Activated CD8-positive, alpha-beta memory T cell treated with anti-CD3 and anti-CD28 coated beads for 1 hour (primary cell): ENCODE data around the gene RBM17.
"Not testable (repeated sequence)": the region's sequence is repeated elsewhere in the genome, so short reads cannot be mapped to it uniquely, and the experiment has no call there.

ENCODE experiments used
- DNase-seq, 2 donors: peaks; one replicate each; pipeline ENCODE4 v3.0.0-alpha.2; 2020; ENCODE audit warnings: low read depth in 1 of 2; ENCODE audit errors: extremely low read depth in 1 of 2

Gene RBM17

DNA sequence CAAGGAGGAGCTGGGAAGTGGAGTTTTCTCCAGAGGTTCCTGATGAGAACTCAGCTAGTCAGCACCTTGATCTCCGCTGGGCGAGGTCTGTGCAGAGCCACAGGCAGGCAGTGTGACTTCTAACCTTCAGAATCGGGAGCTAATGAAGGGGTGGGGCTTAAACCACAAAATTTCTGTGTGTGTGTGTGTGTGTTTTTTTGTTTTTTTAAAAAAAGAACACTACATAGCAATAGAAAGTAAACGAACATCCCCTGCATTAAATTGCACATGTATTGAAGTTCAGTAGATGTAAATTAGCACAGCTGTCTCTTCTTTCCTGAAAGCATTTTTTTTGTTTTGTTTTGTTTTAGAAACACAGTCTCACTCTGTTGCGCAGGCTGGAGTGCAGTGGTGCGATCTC, 46.2 kb downstream of the RBM17 start:
- DNase-seq: no peak

GRCh38 chr10:6135589-6136168, 46.8 kb downstream of the RBM17 start:
- no peak for DNase-seq

DNA sequence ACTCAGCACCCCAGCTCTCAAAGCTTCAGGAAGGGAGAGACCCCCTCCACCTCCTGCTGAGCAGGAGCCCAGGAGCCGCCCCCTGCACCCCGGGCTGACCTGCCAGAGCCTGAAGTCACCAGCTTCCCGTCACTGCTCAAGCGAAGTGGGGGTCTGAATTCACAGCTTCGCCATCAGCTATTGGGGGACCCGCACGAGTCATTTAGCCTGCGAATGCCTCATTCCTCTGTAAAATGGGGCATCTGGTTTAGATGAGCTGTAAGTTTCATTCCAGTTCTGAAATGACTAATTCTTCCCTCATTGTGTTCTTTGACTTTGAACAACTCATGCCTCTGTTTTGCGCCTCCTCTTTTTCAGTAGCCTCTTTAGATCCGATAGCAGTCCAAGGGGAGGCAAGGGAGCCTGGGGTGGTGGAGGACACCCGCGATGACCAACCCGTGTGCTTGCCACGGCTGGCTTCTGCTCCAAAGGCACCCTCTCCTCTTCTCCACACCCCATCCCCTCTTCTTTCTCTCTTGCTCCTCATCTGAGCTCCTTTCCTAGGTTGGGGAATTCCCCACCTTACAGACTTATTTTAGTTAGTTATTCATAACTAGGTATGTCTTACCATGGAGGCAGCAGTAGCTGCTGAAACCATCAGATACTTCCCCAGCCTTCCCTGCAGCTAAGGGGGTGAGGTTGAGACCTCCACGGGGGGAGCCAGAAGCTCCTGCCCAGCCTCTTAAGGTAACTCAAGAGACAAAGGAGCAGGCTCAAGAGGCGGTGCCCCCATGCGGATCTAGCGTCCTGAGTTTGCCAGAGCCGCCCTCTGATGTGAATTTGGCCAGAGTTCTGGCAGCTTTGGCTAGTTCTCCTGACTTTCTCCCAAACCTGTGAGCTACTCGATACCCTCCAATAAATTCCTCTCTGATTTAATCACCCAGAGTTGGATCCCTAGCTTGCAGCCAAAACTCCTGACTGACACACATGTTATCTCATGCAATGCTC, 47.7 kb downstream of the RBM17 start:
- DNase-seq: no peak

- DNase-seq: no peak
These were observed 49.6 kb downstream of the RBM17 start for GRCh38 chr10:6138456-6138855.

DNA sequence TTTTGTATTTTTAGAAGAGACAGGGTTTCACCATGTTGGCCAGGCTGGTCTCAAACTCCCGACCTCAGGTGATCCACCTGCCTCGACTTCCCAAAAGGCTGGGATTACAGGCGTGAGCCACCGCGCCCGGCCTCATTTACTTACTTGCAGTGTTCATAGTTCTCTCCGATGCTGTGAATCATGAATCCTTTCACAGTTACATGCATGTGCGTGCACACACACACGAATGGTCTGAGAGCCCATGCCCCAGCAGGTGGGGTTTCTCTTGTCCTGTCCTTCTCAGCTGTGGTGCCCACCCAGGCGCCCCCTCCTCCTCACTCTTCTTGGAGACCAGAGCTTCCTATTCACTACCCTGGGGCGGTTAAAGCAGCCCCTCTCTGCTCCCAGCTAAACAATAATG, 50.6 kb downstream of the RBM17 start:
- DNase-seq: no peak

- DNase-seq: no peak
These were observed 51.5 kb downstream of the RBM17 start for GRCh38 chr10:6140141-6140841.

GRCh38 chr10:6140965-6141295, 52.1 kb downstream of the RBM17 start:
- no peak for DNase-seq

DNA sequence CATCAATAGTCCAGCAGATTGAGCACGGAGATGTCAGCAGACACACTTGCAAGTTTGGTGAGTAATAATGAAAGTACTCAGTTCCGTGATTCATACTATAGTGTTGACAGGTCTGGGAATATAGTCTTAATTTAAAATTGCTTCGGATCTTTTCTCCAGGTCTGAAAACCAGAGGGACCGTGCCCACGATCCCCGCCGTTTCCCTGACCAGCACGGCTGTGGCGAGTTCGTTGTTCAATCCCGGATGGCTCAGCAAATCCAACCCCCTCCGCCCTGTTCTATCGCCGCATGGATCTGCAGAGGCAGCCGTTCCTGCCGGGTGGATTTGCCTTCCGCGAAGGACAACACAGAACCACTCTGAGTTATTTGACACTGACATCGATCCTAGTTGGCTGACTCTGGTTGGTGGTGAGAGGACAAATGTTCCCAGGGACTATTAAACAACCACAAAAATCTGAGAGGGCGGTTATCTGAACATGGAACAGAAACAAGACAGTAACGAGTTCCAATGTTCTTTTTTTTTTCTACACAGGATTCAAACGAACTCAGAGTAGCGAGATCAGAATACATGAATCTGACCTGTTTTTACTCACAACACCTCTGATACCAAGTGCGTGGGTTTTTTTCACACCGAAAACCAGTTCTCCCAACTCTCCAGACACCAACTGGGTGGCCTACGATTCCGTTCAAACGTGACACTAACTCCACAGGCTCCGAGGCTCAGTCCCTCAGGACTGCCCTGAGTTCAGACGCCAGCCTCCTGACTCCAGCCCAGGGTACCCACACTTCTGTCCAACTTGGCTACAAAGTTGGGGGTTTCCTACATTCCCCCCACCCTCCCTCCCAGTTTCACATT, 52.7 kb downstream of the RBM17 start:
- DNase-seq: no peak

DNA sequence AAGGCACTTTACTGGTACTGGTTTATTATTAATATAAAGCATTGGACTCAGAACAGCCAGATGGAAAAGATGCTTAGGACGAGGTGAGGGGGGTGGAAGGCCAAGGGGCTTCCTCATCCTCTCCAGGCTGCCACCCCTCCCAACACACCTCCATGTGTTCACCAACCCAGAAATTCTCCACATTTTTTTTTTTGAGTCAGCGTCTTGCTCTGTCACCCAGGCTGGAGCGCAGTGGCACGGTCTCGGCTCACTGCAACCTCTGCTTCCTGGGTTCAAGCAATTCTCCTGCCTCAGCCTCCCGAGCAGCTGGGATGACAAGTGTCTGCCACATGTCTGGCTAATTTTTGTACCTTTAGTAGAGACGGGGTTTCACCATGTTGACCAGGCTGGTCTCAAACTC, 53.4 kb downstream of the RBM17 start:
- not testable (repeated sequence) for DNase-seq

GRCh38 chr10:6142644-6143043, 53.8 kb downstream of the RBM17 start:
- DNase-seq: no peak

GRCh38 chr10:6143181-6143580, 54.3 kb downstream of the RBM17 start:
- no peak for DNase-seq

DNA sequence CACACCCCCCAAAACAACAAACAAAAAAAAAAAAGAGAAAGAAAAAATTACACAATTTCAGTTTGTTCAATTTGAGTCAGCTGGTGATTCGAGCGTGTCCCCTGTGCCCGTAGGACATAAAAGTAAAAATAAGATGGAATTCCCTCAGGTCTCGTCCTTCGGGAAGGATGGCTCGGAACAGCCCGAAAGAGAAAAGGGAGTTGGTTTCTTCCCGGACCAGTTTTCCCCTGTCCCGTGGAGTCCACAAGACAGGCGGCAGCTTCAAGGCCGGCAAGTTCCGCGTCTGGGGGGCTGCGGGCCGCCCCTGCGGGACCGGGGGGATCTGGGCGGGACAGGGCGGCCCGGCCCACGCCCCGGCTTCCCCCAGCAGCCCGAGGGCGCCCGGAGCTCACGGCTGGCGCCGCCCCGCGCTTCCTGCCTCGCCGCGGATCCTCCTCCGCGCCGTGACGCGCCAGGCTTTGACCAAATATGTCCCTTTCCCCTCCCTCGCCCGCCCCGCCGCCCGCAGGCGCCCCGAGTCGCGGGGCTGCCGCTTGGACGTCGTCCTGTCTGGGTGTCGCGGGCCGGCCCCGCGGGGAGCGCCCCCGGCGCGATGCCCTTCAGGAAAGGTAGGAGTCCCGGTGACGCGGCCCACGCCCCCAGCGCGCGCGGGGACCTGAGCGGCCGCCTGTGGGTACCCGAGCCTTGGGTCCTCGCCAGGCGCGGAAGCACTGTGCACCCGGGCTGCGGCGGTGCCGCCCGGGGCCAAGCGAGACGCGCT, 55.8 kb downstream of the RBM17 start:
- DNase-seq: peak; percentile 59 to 82

DNA sequence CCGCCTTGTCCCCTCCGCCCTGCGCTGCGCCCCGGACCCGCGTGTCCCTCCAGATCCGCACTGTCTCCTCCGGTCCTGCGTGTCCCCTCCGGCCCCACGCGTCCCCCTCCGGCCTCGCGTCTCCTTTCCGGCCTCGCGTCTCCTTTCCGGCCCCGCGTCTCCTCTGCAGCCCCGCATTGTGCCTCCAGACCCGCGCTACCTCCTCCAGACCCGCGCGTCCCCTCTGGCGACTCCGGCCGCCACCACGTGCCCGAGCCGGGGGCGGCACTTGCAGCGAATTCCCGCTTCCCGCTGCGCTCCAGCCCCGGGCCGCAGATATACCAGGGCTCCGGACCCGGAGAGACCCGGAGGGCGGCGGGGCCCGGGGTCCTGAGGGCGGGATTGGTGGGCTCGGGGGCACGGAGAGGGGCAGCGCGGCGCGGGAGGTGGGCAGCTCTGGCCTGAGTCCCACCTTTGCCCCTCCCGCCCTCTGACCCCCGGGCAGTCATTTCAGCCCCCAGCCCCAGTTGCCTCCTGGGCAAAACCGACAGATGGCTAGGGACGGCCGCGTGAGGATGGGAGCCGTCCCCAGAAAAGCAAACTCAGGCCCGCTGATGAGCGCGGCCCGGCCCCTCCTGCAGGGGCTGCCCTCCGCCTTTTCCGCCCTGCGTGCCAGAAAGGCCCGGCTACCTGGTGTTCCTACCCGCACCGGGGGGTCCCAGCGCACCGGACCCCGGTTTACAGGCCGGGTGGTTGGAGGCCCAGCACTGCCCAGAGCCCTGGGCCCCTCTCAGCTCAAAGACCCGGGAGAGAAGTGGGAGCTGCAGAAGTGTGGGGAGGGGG, 56.5 kb downstream of the RBM17 start:
- DNase-seq: no peak

- no peak for DNase-seq
These were observed 57.4 kb downstream of the RBM17 start for GRCh38 chr10:6146013-6146785.

GRCh38 chr10:6146921-6147320, 58.1 kb downstream of the RBM17 start:
- no peak for DNase-seq

GRCh38 chr10:6148251-6148701, 59.4 kb downstream of the RBM17 start:
- DNase-seq: no peak

- DNase-seq: no peak
These were observed 60.1 kb downstream of the RBM17 start for GRCh38 chr10:6148908-6149307.
